Endodermal cell (in vitro differentiated cells): Measurements from ENCODE around the gene MBOAT2. TPM values are rescaled to one million over a fixed set of nuclear protein-coding genes. Genes with fewer than 3 reads are reported as not detected.

Experiments
- DNase-seq: peaks from one replicate; pipeline ENCODE4 v3.0.0-alpha.2; 2017
- H3K27ac ChIP-seq: 2 replicates; pipeline ENCODE4 v1.5.1; 2013; ENCODE audit warnings: mild to moderate bottlenecking, low read depth, low read length, moderate library complexity
- H3K27me3 ChIP-seq: 2 replicates; pipeline ENCODE4 v1.6.1; 2013; ENCODE audit warnings: mild to moderate bottlenecking, low read length, moderate library complexity; ENCODE audit not compliant: insufficient read depth, control insufficient read depth, poor library complexity, severe bottlenecking
- H3K36me3 ChIP-seq: 2 replicates; pipeline ENCODE4 v1.7.0; 2013; ENCODE audit warnings: mild to moderate bottlenecking, low read length, moderate library complexity; ENCODE audit not compliant: control insufficient read depth, insufficient read depth
- H3K4me1 ChIP-seq: one replicate; pipeline ENCODE4 v1.7.0; 2013; ENCODE audit warnings: low read length; ENCODE audit not compliant: control insufficient read depth, insufficient read depth
- H3K4me3 ChIP-seq: 2 replicates; pipeline ENCODE4 v1.5.1; 2013; ENCODE audit warnings: mild to moderate bottlenecking, low read length, moderate library complexity
- H3K9ac ChIP-seq: 2 replicates; pipeline ENCODE4 v1.6.1; 2013; ENCODE audit warnings: mild to moderate bottlenecking, low read length, moderate library complexity; ENCODE audit not compliant: poor library complexity, severe bottlenecking; ENCODE audit errors: extremely low read depth
- H3K9me3 ChIP-seq: 2 replicates; pipeline ENCODE4 v1.6.1; 2013; ENCODE audit warnings: mild to moderate bottlenecking, low read length, moderate library complexity; ENCODE audit not compliant: control insufficient read depth
- H3K27ac Mint-ChIP-seq: 2 replicates; pipeline ENCODE4 v1.8.0; 2020; ENCODE audit warnings: mixed read lengths
- H3K27me3 Mint-ChIP-seq: 2 replicates; pipeline ENCODE4 v1.8.0; 2021; ENCODE audit warnings: mild to moderate bottlenecking, mixed read lengths; ENCODE audit not compliant: insufficient read depth
- H3K36me3 Mint-ChIP-seq: 2 replicates; pipeline ENCODE4 v1.8.0; 2020; ENCODE audit warnings: low read depth, mixed read lengths
- H3K4me1 Mint-ChIP-seq: 2 replicates; pipeline ENCODE4 v1.8.0; 2020; ENCODE audit warnings: mixed read lengths
- H3K4me3 Mint-ChIP-seq: 2 replicates; pipeline ENCODE4 v1.8.0; 2020; ENCODE audit warnings: mild to moderate bottlenecking, moderate library complexity, mixed read lengths
- H3K9me3 Mint-ChIP-seq: 2 replicates; pipeline ENCODE4 v1.8.0; 2020; ENCODE audit warnings: mild to moderate bottlenecking, mixed read lengths
- WGBS, 2 experiments: methylation state at CpG; one replicate each; pipeline versions ENCODE4 v1.1.5 to v1.1.7; 2013; ENCODE audit warnings: missing lambda C conversion rate in 2 of 2, mixed read lengths in 1 of 2; ENCODE audit not compliant: insufficient coverage in 1 of 2, insufficient read length in 1 of 2; 5-methylcytosine and 5-hydroxymethylcytosine counted together
- total RNA-seq, 2 donors: library from RNA; stranded (reverse); fragmentation: NEBNext Ultra II Directional in 1 of 2; extraction: Animal tissue kit (Norgen Biotek cat#: 25700) in 1 of 2; gene quantifications; 2 replicates in 1 of 2; 3 replicates in 1 of 2; pipeline ENCODE4 v1.2.1, GENCODE V29; 2021
- TF ChIP-seq, protein P1 (sequence below): fragments of 200-600 bp; sonication (generic); conservative IDR thresholded peaks from 2 replicates; pipeline ENCODE4 v1.5.0; 2021; ENCODE audit warnings: antibody characterized with exemption, mild to moderate bottlenecking

Gene MBOAT2
- total RNA-seq, 2 donors from 2014 or later, result 45.3 to 51.0 TPM

DNA sequence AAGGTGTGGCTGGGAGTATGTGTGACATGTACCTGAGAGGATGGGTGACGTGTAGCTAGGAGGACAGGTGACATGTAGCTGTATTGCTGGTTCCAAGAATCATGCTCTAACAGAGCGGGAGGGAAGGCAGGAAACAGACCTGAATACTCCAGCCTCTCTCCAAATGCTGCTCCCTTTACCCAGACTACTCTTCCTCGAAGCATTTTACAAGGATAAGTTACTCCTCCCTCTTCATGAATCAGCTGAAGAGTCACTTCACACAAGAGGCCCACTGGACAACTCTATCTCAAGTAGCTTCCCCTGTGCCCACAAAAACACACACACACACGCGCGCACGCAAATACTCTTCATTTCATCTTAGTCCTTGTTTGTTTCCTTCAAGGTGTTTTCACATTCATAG, 113.5 kb downstream of the MBOAT2 start:
- Histone ChIP-seq H3K27ac (no peak overlapping the region), H3K27me3 (no peaks in the 10 kb centered on the region), H3K9ac (no peak overlapping the region), H3K4me3 (no peak overlapping the region), H3K36me3 (peaks cover 11% of the 10 kb centered on the region), H3K4me1 (peaks cover 3% of the 10 kb centered on the region), H3K9me3 (peaks cover 7% of the 10 kb centered on the region)
- peaks cover 29% of the 10 kb centered on the region for H3K36me3 Mint-ChIP-seq
- H3K4me3 Mint-ChIP-seq, result no peak overlapping the region
- H3K9me3 Mint-ChIP-seq, result peaks cover 10% of the 10 kb centered on the region
- H3K4me1 Mint-ChIP-seq, result peaks cover 35% of the 10 kb centered on the region
- no peak for DNase-seq
- 94 to 98% methylated on average over 5 to 7 of the region's 7 CpGs for WGBS, 2 experiments
- TF ChIP-seq, protein P1, sequence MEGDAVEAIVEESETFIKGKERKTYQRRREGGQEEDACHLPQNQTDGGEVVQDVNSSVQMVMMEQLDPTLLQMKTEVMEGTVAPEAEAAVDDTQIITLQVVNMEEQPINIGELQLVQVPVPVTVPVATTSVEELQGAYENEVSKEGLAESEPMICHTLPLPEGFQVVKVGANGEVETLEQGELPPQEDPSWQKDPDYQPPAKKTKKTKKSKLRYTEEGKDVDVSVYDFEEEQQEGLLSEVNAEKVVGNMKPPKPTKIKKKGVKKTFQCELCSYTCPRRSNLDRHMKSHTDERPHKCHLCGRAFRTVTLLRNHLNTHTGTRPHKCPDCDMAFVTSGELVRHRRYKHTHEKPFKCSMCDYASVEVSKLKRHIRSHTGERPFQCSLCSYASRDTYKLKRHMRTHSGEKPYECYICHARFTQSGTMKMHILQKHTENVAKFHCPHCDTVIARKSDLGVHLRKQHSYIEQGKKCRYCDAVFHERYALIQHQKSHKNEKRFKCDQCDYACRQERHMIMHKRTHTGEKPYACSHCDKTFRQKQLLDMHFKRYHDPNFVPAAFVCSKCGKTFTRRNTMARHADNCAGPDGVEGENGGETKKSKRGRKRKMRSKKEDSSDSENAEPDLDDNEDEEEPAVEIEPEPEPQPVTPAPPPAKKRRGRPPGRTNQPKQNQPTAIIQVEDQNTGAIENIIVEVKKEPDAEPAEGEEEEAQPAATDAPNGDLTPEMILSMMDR, result no peak
- no peaks in the 10 kb centered on the region for H3K27me3 Mint-ChIP-seq
- H3K27ac Mint-ChIP-seq, result no peak overlapping the region

DNA sequence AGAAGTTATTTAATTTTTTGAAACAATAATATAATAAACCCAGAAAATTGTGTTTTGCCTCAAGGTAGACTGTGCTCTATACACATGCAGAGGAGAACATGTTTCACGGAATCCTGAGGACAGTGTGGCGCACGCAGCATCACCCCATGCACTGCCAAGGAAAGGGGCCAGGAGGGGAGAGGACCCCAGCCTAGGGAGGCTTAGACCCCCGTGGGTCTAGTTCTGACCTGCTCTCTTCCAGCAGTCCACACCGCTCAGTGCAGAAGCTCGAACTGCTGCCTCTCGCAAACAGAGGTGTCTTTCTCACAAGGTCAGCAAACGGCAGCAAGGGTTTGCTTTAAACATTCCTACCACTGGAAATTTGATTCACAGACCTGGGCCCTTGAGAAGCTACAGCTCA, 114.5 kb downstream of the MBOAT2 start:
- Histone ChIP-seq H3K36me3 (peaks cover under 1% of the 10 kb centered on the region), H3K27ac (no peak overlapping the region), H3K9me3 (no peaks in the 10 kb centered on the region), H3K4me3 (no peak overlapping the region), H3K9ac (no peak overlapping the region), H3K4me1 (peaks cover 3% of the 10 kb centered on the region), H3K27me3 (no peaks in the 10 kb centered on the region)
- WGBS, 2 experiments, result 85 to 94% methylated on average over 6 to 8 of the region's 8 CpGs
- Mint-ChIP-seq H3K36me3 (peaks cover 26% of the 10 kb centered on the region), H3K27ac (no peak overlapping the region), H3K4me3 (no peak overlapping the region), H3K4me1 (peaks cover 32% of the 10 kb centered on the region), H3K9me3 (no peaks in the 10 kb centered on the region), H3K27me3 (no peaks in the 10 kb centered on the region)
- DNase-seq, result no peak
- TF ChIP-seq, protein P1, result no peak

DNA sequence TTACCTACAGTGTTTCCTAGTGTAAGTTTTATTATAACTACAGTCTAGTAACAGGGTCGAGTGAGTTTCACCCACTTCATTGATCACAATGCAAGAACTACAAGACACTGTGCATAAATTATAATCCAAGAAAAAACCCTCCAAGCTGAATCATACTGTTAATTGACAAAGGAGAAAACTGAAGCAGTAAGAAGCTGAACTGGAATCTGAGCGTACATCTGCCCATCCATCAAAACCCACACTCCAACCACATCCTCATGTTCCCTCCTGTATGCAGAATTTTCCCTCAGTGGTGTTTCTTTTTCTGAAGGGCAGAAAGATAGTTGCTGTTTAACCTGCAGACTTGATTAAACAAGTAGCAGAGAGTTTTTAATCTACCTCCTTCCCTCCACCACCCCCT, 116.6 kb downstream of the MBOAT2 start:
- Mint-ChIP-seq H3K27me3 (no peaks in the 10 kb centered on the region), H3K27ac (no peak overlapping the region), H3K4me1 (peaks cover 14% of the 10 kb centered on the region), H3K36me3 (peaks cover 24% of the 10 kb centered on the region), H3K4me3 (no peak overlapping the region), H3K9me3 (no peaks in the 10 kb centered on the region)
- no peak for DNase-seq
- no peaks in the 10 kb centered on the region for H3K9me3 ChIP-seq
- H3K36me3 ChIP-seq, result no peaks in the 10 kb centered on the region
- no peak overlapping the region for H3K4me3 ChIP-seq
- no peak overlapping the region for H3K27ac ChIP-seq
- no peaks in the 10 kb centered on the region for H3K27me3 ChIP-seq
- WGBS, 2 experiments, result 83 to 92% methylated on average over 1 to 2 of the region's 2 CpGs
- H3K4me1 ChIP-seq, result peaks cover 3% of the 10 kb centered on the region
- H3K9ac ChIP-seq, result no peak overlapping the region
- TF ChIP-seq, protein P1, result no peak
